Measurements from ENCODE around the gene CLIC1. TPM values are rescaled to one million over a fixed set of nuclear protein-coding genes. Genes with fewer than 3 reads are reported as not detected.

CLIC1 gene
- total and polyA plus RNA-seq, 9 donors, result 117 to 219 (median 165) TPM

DNA sequence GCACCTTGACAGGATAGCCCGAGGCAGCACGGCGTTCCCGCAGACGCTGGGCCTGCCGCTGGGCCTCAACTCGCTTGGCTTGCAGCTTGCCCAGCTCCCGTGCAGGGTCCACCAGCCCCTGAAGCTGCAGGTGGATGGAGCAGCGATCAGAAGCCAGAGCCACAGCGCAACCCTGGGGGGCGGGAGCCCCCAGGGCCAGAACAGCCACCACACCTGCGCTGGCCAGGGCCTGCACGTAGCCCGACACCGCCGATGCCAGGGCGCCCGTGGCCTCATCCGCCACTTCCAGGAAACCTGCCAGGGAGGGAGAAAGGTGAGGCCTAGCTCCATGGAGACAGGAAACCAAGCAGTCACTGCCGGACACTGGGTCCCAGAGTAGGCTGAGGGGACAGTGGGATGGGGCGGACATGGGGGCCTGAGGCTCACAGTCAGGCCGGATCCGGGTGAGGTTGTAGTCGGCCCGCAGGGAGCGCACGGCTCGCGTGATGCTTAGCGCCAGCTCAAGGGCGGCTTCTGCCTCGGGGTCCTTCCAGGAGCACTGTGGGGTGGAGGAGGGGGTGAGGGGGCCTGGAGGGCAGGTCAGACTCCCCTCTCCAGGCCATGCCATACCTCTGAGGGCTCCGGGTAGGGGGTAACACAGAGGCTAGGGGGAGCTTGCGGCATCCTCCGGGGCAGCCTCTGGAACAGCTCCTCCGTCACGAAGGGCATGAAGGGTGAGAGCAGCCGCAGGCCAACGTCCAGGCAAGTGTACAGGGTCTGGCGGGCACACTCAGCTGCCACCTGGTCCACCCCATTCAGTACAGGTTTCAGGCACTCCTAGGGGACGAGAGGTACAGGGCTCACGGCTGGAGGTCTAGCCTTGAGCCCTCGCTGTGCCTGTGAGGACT lies 42.9 kb upstream of the CLIC1 start:
- 91% methylated on average over 31 of the region's 43 CpGs for WGBS (ENCODE audit: insufficient coverage)
- H3K4me1 ChIP-seq (ENCODE audit: control insufficient read depth, insufficient read depth, low read length), result peaks cover 12% of the 10 kb centered on the region
- H3K9me3 ChIP-seq (replicated peaks; ENCODE audit: control insufficient read depth, low read depth, low read length), result no peaks in the 10 kb centered on the region
- H3K27me3 ChIP-seq (ENCODE audit: control insufficient read depth, insufficient read depth, low read length), result no peaks in the 10 kb centered on the region
- no peak overlapping the region for H3K27ac ChIP-seq (ENCODE audit: low read length)
- no peak overlapping the region for H3K4me3 ChIP-seq (ENCODE audit: low read length)
- DNase-seq, result no peak
- peaks cover 67% of the 10 kb centered on the region for H3K36me3 ChIP-seq (ENCODE audit: control insufficient read depth, insufficient read depth, low read length)

DNA sequence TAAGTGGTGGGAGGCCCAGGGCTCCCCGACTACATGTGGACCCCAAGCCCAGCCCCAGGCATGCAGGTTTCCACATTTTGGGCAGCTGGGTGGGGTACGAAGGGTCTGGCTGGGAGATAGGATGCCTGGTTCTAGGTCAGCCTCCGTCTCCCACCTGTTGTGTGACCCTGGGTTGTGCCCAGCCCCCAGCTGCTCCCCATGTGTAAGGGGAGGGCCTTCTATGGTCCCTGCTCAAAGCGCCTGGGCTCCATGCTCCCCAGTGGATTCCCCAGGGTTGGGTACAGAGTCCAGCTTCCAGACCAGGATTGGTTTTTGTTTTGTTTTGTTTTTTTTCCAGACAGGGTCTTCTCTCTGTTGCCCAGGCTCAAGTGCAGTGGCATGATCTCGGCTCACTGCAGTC lies 41.9 kb upstream of the CLIC1 start:
- WGBS (ENCODE audit: insufficient coverage), result 89% methylated on average over 5 of the region's 5 CpGs
- Histone ChIP-seq H3K27me3 (ENCODE audit: control insufficient read depth, insufficient read depth, low read length) (no peaks in the 10 kb centered on the region), H3K4me3 (ENCODE audit: low read length) (no peak overlapping the region), H3K27ac (ENCODE audit: low read length) (no peak overlapping the region), H3K4me1 (ENCODE audit: control insufficient read depth, insufficient read depth, low read length) (peaks cover 12% of the 10 kb centered on the region), H3K36me3 (ENCODE audit: control insufficient read depth, insufficient read depth, low read length) (peaks cover 58% of the 10 kb centered on the region), H3K9me3 (replicated peaks; ENCODE audit: control insufficient read depth, low read depth, low read length) (no peaks in the 10 kb centered on the region)
- no peak for DNase-seq

DNA sequence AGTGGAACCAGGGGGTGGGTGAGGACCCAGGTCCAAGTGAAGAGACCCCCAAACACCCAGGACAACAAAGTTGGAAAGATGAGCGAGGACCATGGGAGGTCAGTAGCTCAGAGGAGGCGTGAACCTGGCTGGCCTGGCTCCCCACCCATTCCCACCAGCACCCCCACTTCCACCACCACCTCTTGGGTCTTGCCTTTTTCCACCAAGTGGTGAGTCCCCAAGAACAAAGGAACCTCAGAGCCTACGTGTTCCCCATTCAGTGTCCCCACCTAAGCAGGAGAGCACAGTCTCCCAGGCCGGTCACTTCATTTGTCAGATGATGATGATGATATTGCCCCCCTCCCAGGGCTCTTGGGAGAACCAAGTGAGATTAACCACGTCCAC lies 41.3 kb upstream of the CLIC1 start:
- Histone ChIP-seq H3K4me1 (ENCODE audit: control insufficient read depth, insufficient read depth, low read length) (peaks cover 12% of the 10 kb centered on the region), H3K27ac (ENCODE audit: low read length) (no peak overlapping the region), H3K4me3 (ENCODE audit: low read length) (no peak overlapping the region)

DNA sequence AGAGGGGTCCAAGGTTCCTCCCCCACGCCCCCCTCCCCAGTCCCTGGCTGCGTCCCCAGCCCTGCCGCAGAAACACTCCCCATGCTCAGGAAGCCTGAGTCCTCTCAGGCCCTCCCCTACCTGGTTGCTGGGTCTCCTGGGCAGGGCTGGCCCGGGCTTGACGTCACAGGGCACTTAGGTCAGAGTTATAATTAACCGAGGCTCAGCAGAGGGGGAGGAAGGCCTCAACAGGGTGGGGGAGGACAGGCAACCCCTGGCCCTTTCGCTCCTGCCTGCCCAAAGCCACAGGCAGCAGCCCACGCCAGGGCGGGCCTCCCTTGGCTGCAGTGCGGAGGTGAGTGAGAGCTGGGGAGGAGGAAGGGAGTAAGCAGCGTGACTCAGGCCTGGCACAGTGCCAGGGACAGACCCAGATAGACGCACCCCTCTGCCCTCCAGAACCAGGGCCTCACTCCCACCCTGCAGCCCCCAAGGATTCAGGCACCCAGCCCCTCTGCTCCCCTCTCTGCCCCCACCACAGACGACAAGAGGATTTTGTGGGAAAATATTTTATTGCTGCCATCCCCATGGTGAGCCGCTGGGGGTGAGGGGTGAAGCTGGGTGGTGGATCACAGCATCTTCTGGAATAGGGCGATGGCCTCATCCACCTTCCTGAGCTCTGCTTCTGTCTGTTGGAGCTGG lies 40.8 kb upstream of the CLIC1 start, which contains the start of gene VWA7:
Gene VWA7 (minus strand): TSS at position 340 of the 678 bp plus-strand sequence. CDS start 549 bp downstream, outside the sequence.
- Histone ChIP-seq H3K36me3 (ENCODE audit: control insufficient read depth, insufficient read depth, low read length) (peaks cover 48% of the 10 kb centered on the region), H3K4me1 (ENCODE audit: control insufficient read depth, insufficient read depth, low read length) (peaks cover 12% of the 10 kb centered on the region), H3K27me3 (ENCODE audit: control insufficient read depth, insufficient read depth, low read length) (no peaks in the 10 kb centered on the region), H3K27ac (ENCODE audit: low read length) (peak within 1 kb of the TSS; percentile 1), H3K4me3 (ENCODE audit: low read length) (no peak within 1 kb of the TSS), H3K9me3 (replicated peaks; ENCODE audit: control insufficient read depth, low read depth, low read length) (no peaks in the 10 kb centered on the region)
- peak; percentile 44 for DNase-seq
- 25% methylated on average over 8 of the region's 15 CpGs for WGBS (ENCODE audit: insufficient coverage)

More for the DNA sequence above, 41.3 kb upstream of the CLIC1 start:
- no peak for DNase-seq
- H3K9me3 ChIP-seq (replicated peaks; ENCODE audit: control insufficient read depth, low read depth, low read length), result no peaks in the 10 kb centered on the region
- peaks cover 53% of the 10 kb centered on the region for H3K36me3 ChIP-seq (ENCODE audit: control insufficient read depth, insufficient read depth, low read length)
- H3K27me3 ChIP-seq (ENCODE audit: control insufficient read depth, insufficient read depth, low read length), result no peaks in the 10 kb centered on the region
- 91% methylated on average over 4 of the region's 5 CpGs for WGBS (ENCODE audit: insufficient coverage)

DNA sequence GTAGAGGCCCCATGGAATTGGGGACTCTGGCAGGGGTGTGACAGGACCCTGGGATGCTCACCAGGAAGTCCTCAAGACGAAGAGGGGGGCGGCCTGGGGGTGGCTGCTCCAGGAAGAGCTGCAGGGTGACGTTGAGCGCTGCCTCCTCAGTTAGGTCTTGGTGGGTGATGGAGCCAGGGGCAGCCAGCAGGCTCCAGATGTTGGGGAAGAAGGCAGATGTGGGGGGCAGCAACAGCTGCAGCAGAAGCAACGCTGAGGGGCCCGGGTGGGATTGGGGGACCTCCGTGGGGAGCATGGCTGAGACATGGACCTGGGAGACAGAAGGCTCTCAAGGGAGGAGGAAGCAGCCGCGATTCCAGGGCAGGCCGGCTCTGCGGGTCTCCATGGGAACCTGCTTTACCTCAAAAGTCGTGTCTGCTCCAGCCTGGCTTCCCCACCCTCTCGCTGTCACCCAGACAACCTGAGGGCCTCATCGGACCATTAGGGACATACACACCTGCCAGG lies 40.2 kb upstream of the CLIC1 start:
- H3K9me3 ChIP-seq (replicated peaks; ENCODE audit: control insufficient read depth, low read depth, low read length), result no peaks in the 10 kb centered on the region
- peaks cover 12% of the 10 kb centered on the region for H3K4me1 ChIP-seq (ENCODE audit: control insufficient read depth, insufficient read depth, low read length)
- peaks cover 42% of the 10 kb centered on the region for H3K36me3 ChIP-seq (ENCODE audit: control insufficient read depth, insufficient read depth, low read length)
- no peak overlapping the region for H3K27ac ChIP-seq (ENCODE audit: low read length)
- H3K4me3 ChIP-seq (ENCODE audit: low read length), result no peak overlapping the region
- H3K27me3 ChIP-seq (ENCODE audit: control insufficient read depth, insufficient read depth, low read length), result no peaks in the 10 kb centered on the region
- no peak for DNase-seq
- WGBS (ENCODE audit: insufficient coverage), result 46% methylated on average over 10 of the region's 14 CpGs

DNA sequence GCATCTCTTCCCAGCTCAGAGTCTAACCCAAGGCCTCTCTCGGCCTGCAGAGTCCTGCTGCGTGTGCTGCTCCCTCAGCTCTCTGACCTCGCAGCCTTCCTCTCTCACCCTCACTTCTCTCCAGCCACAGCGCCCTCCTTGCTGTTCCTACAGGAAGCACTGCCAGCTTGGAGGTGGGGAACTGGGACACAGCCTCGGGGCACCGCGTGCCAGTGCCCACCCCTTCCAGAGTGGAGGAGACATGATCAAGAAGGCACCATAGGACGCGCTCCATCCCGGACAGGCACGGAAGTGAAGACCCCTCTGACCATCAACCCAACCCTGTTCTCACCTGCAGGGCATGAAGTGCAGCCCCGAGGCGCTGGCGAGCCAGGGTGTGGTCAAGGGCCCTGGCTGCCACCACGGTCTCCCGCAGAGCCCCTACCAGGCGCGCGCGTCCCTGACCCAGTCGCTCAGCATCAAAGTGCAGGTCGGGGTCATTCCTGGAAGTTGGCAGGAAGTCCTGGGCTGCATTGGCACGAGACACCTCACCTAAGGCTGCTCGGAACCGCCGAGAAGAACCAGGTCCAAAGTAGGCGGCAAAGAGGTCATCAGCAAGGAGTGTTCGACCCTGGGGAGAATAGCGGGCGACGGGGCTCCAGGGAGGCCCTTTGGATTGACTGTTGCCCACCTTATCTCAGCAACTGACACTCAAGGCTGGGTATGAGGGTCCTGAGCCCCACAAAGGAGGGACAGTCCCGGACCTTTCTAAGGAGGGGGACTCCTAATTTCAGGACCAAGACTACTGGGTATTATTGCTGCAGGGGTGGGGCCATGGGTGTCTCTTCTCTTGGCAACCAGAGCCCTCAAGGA lies 39.5 kb upstream of the CLIC1 start:
- peaks cover 12% of the 10 kb centered on the region for H3K4me1 ChIP-seq (ENCODE audit: control insufficient read depth, insufficient read depth, low read length)
- WGBS (ENCODE audit: insufficient coverage), result 86% methylated on average over 23 of the region's 32 CpGs
- DNase-seq, result no peak
- H3K9me3 ChIP-seq (replicated peaks; ENCODE audit: control insufficient read depth, low read depth, low read length), result no peaks in the 10 kb centered on the region
- H3K36me3 ChIP-seq (ENCODE audit: control insufficient read depth, insufficient read depth, low read length), result peaks cover 35% of the 10 kb centered on the region
- H3K4me3 ChIP-seq (ENCODE audit: low read length), result no peak overlapping the region
- H3K27ac ChIP-seq (ENCODE audit: low read length), result no peak overlapping the region
- no peaks in the 10 kb centered on the region for H3K27me3 ChIP-seq (ENCODE audit: control insufficient read depth, insufficient read depth, low read length)

DNA sequence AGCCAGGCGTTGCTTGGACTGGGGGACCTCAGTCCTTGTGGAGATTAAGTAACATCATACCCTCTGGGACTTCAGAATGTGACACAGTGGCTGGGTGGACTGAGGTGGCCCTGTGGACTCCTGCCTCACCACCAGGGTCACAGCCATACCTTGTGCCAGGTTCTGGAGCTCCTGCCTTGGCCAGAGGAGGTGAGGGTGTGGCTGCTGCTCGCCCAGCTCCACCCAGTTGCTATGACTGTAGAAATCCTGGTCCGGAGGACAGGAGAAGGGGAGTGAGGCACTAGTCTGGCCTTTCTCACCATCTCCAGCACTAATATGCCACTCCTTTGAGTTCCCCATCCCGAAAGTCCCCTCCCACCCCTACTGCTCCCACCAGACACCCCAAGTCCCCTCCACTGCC lies 38.9 kb upstream of the CLIC1 start:
- DNase-seq, result no peak
- H3K4me3 ChIP-seq (ENCODE audit: low read length), result no peak overlapping the region
- H3K27me3 ChIP-seq (ENCODE audit: control insufficient read depth, insufficient read depth, low read length), result no peaks in the 10 kb centered on the region
- WGBS (ENCODE audit: insufficient coverage), result 88% methylated on average over 1 of the region's 4 CpGs
- no peaks in the 10 kb centered on the region for H3K9me3 ChIP-seq (replicated peaks; ENCODE audit: control insufficient read depth, low read depth, low read length)
- peaks cover 28% of the 10 kb centered on the region for H3K36me3 ChIP-seq (ENCODE audit: control insufficient read depth, insufficient read depth, low read length)
- peaks cover 12% of the 10 kb centered on the region for H3K4me1 ChIP-seq (ENCODE audit: control insufficient read depth, insufficient read depth, low read length)
- H3K27ac ChIP-seq (ENCODE audit: low read length), result no peak overlapping the region

DNA sequence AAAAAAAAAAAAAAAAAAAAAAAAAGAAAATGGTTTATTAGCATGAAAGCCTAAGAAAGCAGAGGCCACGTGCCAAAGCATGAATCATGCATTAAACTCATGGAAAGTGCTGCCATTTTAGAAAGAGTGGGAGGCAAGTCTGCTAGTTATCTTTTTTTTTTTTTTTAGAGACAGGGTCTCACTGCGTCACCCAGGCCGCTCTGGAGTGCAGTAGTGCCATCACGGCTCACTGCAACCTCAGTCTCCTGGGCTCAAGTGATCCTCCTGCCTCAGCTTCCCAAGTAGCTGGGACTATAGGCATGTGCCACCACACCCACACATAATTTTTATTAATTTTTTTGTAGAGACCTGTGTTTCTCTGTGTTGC lies 35.6 kb upstream of the CLIC1 start:
- WGBS (ENCODE audit: insufficient coverage), result no CpG with 5 or more reads among the region's 4 CpGs
- DNase-seq, result no peak
- H3K27ac ChIP-seq (ENCODE audit: low read length), result no peak overlapping the region
- H3K36me3 ChIP-seq (ENCODE audit: control insufficient read depth, insufficient read depth, low read length), result no peaks in the 10 kb centered on the region
- H3K9me3 ChIP-seq (replicated peaks; ENCODE audit: control insufficient read depth, low read depth, low read length), result no peaks in the 10 kb centered on the region
- no peak overlapping the region for H3K4me3 ChIP-seq (ENCODE audit: low read length)
- H3K27me3 ChIP-seq (ENCODE audit: control insufficient read depth, insufficient read depth, low read length), result no peaks in the 10 kb centered on the region
- peaks cover 5% of the 10 kb centered on the region for H3K4me1 ChIP-seq (ENCODE audit: control insufficient read depth, insufficient read depth, low read length)

DNA sequence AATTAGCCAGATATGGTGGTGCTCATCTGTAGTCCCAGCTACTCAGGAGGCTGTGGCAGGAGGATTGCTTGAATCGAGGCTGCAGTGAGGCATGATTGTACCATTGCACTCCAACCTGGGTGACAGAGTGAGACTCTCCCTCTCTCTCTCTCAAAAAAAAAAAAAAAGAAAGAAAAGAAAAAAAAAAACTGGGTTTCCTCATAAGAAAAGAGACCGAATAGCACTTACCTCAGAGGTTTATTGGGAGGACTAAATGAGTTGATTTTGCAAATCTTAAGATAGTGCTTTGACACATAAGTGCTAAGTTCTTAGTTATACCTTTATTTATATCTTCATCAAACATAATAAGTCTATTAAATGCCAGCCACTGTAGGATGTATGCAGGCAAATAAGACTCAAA lies 34.5 kb upstream of the CLIC1 start:
- no peak for DNase-seq
- WGBS (ENCODE audit: insufficient coverage), result no CpG with 5 or more reads among the region's 2 CpGs
- no peaks in the 10 kb centered on the region for H3K36me3 ChIP-seq (ENCODE audit: control insufficient read depth, insufficient read depth, low read length)
- no peaks in the 10 kb centered on the region for H3K9me3 ChIP-seq (replicated peaks; ENCODE audit: control insufficient read depth, low read depth, low read length)
- H3K27ac ChIP-seq (ENCODE audit: low read length), result no peak overlapping the region
- H3K27me3 ChIP-seq (ENCODE audit: control insufficient read depth, insufficient read depth, low read length), result peaks cover 4% of the 10 kb centered on the region
- H3K4me1 ChIP-seq (ENCODE audit: control insufficient read depth, insufficient read depth, low read length), result peaks cover 7% of the 10 kb centered on the region
- H3K4me3 ChIP-seq (ENCODE audit: low read length), result no peak overlapping the region
